HepG2 (cell line): ENCODE results near the gene METTL22. TPM values are rescaled to one million over a fixed set of nuclear protein-coding genes. Genes with fewer than 3 reads are reported as not detected.

Experiments
- ELF1 ChIP-seq: sonication (generic); formaldehyde crosslinking; IDR thresholded peaks from 2 replicates; pipeline ENCODE4 v1.4.0; 2020; ENCODE audit warnings: missing genetic modification reagents
- HDAC1 ChIP-seq: sonication (generic); formaldehyde crosslinking; IDR thresholded peaks from 2 replicates; pipeline ENCODE4 v1.5.1; 2020; ENCODE audit warnings: mild to moderate bottlenecking, missing genetic modification reagents
- KIAA2018 ChIP-seq: sonication (generic); formaldehyde crosslinking; IDR thresholded peaks from 2 replicates; pipeline ENCODE4 v1.5.0; 2020; ENCODE audit warnings: mild to moderate bottlenecking, missing genetic modification reagents, borderline replicate concordance
- NAIF1 ChIP-seq: sonication (generic); formaldehyde crosslinking; IDR thresholded peaks from 2 replicates; pipeline ENCODE4 v1.5.0; 2020; ENCODE audit warnings: mild to moderate bottlenecking, missing genetic modification reagents, borderline replicate concordance
- NFIB ChIP-seq: sonication (generic); formaldehyde crosslinking; IDR thresholded peaks from 2 replicates; pipeline ENCODE4 v1.9.0; 2021; ENCODE audit warnings: missing genetic modification reagents, mild to moderate bottlenecking, borderline replicate concordance
- RARA ChIP-seq: IDR thresholded peaks from 2 replicates; pipeline ENCODE4 v1.6.1; 2016; ENCODE audit warnings: missing genetic modification reagents, missing compliant biosample characterization
- SP4 ChIP-seq: sonication (generic); formaldehyde crosslinking; IDR thresholded peaks from 2 replicates; pipeline ENCODE4 v1.8.1; 2023; ENCODE audit warnings: mild to moderate bottlenecking, missing genetic modification reagents
- SPEN ChIP-seq: sonication (generic); formaldehyde crosslinking; IDR thresholded peaks from 2 replicates; pipeline ENCODE4 v1.5.1; 2020; ENCODE audit warnings: low read depth, mild to moderate bottlenecking, missing genetic modification reagents
- TAF15 ChIP-seq: fragments of 200-400 bp; formaldehyde crosslinking; IDR thresholded peaks from one replicate; pipeline ENCODE4 v1.6.1; 2018; ENCODE audit warnings: mild to moderate bottlenecking, low read depth, low read length; ENCODE audit not compliant: poor library complexity, severe bottlenecking
- ZBTB25 ChIP-seq: IDR thresholded peaks from 2 replicates; pipeline ENCODE4 v1.6.1; 2018; ENCODE audit warnings: missing genetic modification reagents
- ZNF276 ChIP-seq: sonication (generic); formaldehyde crosslinking; IDR thresholded peaks from 2 replicates; pipeline ENCODE4 v1.4.0; 2020; ENCODE audit warnings: mild to moderate bottlenecking, low read depth, missing genetic modification reagents
- ZNF563 ChIP-seq: sonication (generic); formaldehyde crosslinking; IDR thresholded peaks from 2 replicates; pipeline ENCODE4 v1.8.0; 2022; ENCODE audit warnings: mild to moderate bottlenecking, moderate library complexity, missing genetic modification reagents
- polyA plus RNA-seq, 8 experiments: library from polyadenylated mRNA; depleted of rRNA in 3 of 8; stranded (reverse) in 7 of 8; unstranded in 1 of 8; fragments of >200 nt; fragmentation: Illumina TruSeq in 4 of 8; extraction: Trizol in 4 of 8; gene quantifications; 2 replicates each; pipeline versions ENCODE4 v1.2.1 to v1.2.3, GENCODE V29; 2011 to 2016; ENCODE audit warnings: low read depth in 4 of 8, missing spikeins in 1 of 8, mixed read lengths in 1 of 8; ENCODE audit not compliant: insufficient read depth in 1 of 8
- total RNA-seq, 5 experiments: library from RNA; depleted of rRNA; stranded (reverse); fragments of >200 nt; fragmentation: Illumina TruSeq; extraction: Trizol; gene quantifications; 2 replicates each; pipeline ENCODE4 v1.2.3, GENCODE V29; 2016; ENCODE audit warnings: low read depth in 1 of 5
- TF ChIP-seq, protein P1 (sequence below): sonication (generic); formaldehyde crosslinking; IDR thresholded peaks from 2 replicates; pipeline ENCODE4 v1.9.0; 2021; ENCODE audit warnings: missing genetic modification reagents, borderline replicate concordance

The METTL22 gene
- total and polyA plus RNA-seq, 2 of the 13 experiments (the other 11 are each of a cell fraction or from before 2014, with no cell fraction given): 36.2 to 94.8 TPM

GRCh38 chr16:8621572-8622314 is at the start of gene METTL22 (continued):
- TF ChIP-seq KIAA2018 (CRISPR knock-in tag) (no peak), TAF15 (no peak), RARA (peak; percentile 36), ZBTB25 (peak; percentile 38; the same call in 1 of the 2 replicates), ELF1 (CRISPR knock-in tag) (peak; percentile 53; the same call in 1 of the 2 replicates), NAIF1 (no peak), NFIB (CRISPR knock-in tag) (no peak), SP4 (CRISPR knock-in tag) (peak; percentile 83; the same call in 1 of the 2 replicates), ZNF563 (CRISPR knock-in tag) (peak; percentile 96), SPEN (CRISPR knock-in tag) (peak; percentile 92), ZNF276 (CRISPR knock-in tag) (no peak; the same call in 1 of the 2 replicates), HDAC1 (CRISPR knock-in tag) (peak; percentile 86)
- TF ChIP-seq, protein P1, sequence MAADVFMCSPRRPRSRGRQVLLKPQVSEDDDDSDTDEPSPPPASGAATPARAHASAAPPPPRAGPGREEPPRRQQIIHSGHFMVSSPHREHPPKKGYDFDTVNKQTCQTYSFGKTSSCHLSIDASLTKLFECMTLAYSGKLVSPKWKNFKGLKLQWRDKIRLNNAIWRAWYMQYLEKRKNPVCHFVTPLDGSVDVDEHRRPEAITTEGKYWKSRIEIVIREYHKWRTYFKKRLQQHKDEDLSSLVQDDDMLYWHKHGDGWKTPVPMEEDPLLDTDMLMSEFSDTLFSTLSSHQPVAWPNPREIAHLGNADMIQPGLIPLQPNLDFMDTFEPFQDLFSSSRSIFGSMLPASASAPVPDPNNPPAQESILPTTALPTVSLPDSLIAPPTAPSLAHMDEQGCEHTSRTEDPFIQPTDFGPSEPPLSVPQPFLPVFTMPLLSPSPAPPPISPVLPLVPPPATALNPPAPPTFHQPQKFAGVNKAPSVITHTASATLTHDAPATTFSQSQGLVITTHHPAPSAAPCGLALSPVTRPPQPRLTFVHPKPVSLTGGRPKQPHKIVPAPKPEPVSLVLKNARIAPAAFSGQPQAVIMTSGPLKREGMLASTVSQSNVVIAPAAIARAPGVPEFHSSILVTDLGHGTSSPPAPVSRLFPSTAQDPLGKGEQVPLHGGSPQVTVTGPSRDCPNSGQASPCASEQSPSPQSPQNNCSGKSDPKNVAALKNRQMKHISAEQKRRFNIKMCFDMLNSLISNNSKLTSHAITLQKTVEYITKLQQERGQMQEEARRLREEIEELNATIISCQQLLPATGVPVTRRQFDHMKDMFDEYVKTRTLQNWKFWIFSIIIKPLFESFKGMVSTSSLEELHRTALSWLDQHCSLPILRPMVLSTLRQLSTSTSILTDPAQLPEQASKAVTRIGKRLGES (CRISPR knock-in tag): 0 out of 2 replicates have a peak, but pooled peaks have one; percentile 66
